GM18858 (cell line): Measurements from ENCODE around the gene PLEKHM1.

Experiments
- ATAC-seq: cut with Tn5 transposase; IDR thresholded peaks from one replicate; pipeline ENCODE4 v1.9.1; 2021; ENCODE audit not compliant: unreplicated experiment

Gene PLEKHM1

GRCh38 chr17:45405250-45406086 is 85.1 kb downstream of the PLEKHM1 start:
- ATAC-seq: no peak

- ATAC-seq: no peak
Measured at GRCh38 chr17:45404870-45405249, 85.7 kb downstream of the PLEKHM1 start.

GRCh38 chr17:45403906-45404490 is 86.5 kb downstream of the PLEKHM1 start:
- no peak for ATAC-seq

DNA sequence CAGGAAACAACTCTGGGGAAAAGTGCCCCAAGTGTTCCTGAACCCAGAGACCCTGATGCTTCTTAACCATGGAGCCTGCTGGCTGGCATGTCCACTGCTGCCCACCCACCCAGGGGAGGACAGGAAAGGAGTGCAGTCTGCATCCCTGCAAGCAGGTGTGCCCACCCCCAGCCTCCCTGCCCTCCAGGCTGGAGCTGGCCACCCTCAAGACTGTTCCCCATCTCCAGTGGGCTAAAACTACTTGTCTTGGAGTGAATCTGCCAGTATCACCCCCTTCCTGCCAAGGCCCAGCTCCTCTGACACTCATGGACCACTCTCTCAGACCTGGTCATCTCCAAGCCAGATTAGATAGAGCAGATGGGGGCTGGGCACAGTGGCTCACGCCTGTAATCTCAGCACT is 87.6 kb downstream of the PLEKHM1 start:
- no peak for ATAC-seq

- ATAC-seq: no peak
Measured at GRCh38 chr17:45398800-45399199, 91.7 kb downstream of the PLEKHM1 start.

DNA sequence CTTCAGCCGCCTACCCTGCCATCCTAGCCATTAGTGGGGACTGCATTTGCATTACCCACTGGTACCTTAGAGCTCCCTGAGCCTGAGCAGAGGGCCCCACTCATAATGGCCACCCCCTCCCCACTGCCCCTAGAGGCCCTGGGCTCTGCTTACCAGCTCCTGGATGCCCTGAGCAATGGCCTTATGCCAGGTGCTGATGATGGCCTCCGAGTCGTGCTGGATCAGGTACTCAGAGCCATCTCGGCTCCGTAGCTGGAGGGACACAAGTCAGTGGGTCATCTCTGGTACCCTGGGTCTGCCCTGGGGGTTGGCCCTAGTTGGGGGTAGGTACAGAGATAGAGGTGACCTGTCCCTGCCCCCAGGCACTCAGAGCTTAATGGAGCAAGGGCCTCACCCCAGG is 92.7 kb downstream of the PLEKHM1 start:
- no peak for ATAC-seq

DNA sequence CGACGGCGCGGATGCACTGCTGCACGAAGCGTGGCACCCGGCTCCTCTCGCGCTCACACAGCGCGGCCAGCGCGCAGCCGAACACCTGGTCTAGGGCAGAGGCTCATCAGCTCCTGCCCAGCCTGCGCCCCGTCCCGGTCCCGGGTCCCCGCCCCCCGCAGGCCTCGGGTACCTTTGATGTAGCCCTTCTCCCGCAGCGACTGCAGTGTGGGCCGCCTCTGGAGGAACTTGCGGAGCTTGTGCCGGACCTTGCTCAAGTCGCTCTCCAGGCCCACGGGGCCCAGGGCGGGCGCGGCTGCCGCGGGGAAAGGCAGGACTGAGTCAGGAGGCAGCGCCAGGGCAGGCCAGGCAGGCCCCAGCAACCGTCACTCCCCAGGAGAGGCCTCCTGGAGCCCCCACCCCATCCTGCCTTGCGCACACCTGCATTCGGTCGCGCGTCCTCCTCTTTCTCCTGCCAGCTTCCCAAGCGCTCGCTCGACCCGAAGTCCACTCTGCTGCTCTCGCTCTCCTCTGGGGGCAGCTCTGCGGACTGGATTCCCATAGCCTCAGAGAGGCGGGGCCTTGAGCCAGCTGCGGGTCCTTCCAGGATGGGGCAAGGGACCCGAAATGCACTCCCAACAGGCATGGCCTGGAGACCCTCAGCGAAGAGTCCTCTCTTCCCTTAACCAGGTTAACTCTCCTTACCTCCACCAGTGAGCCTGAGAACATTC is 93.9 kb downstream of the PLEKHM1 start:
- no peak for ATAC-seq

- ATAC-seq: no peak
Measured at GRCh38 chr17:45395569-45396415, 94.7 kb downstream of the PLEKHM1 start.

GRCh38 chr17:45394913-45395568 is 95.5 kb downstream of the PLEKHM1 start:
- no peak for ATAC-seq

DNA sequence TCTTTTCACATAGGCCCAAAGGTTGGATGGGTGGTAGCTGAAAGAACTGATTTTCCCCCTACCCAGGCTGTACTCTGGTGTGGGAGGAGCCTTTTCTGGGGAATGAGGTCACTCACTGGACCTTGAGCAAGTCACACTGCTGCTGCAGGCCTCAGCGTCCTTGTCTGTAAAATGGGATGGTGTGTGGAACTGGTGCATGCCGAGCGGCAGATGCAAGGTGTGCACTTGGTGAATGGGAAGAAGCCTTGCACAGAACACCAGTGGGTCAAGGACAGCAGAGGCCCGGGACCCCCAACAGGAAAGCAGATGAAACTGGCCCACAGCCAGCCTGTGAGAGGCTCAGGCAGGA is 96.0 kb downstream of the PLEKHM1 start:
- no peak for ATAC-seq

DNA sequence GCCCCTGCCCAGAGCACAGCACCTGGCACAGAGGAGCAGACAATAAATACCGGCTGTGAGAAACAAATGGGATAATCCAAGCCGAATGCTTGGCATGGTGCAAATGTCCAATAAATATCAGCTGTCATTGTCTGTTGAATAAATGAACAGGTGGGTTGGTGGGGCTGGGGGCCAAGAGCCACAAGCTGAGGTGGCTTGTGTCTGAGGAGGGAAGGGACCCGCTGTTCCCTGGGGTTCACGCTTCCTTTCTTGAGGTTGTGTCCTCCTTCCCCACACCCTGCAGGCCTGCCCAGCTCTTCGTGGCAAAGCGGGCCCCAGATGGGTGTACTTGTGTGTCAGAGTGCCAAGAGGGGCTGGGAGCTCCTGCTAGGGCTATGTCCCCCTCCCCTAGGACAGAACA is 96.4 kb downstream of the PLEKHM1 start:
- no peak for ATAC-seq

- ATAC-seq: no peak
Measured at GRCh38 chr17:45393411-45393810, 97.1 kb downstream of the PLEKHM1 start.

DNA sequence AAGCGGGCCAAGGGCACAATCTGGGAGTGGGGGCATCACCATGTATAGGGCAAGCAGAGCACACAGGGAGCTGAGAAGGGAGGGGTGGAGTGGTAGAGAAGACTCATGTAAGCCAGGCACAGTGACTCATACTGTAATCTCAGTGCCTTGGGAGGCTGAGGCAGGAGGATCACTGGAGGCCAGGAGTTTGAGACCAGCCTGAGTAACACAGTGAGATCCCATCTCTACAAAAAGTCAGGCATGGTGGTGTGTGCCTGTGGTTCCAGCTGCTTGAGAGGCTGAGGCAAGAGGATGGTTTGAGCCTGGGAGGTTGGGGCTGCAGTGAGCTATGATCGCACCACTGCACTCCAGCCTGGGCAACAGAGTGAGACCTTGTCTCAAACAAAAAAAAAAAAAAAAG is 98.6 kb downstream of the PLEKHM1 start:
- no peak for ATAC-seq

GRCh38 chr17:45391291-45391690 is 99.2 kb downstream of the PLEKHM1 start:
- ATAC-seq: no peak

- no peak for ATAC-seq
Measured at GRCh38 chr17:45389354-45389753, 101.2 kb downstream of the PLEKHM1 start.

DNA sequence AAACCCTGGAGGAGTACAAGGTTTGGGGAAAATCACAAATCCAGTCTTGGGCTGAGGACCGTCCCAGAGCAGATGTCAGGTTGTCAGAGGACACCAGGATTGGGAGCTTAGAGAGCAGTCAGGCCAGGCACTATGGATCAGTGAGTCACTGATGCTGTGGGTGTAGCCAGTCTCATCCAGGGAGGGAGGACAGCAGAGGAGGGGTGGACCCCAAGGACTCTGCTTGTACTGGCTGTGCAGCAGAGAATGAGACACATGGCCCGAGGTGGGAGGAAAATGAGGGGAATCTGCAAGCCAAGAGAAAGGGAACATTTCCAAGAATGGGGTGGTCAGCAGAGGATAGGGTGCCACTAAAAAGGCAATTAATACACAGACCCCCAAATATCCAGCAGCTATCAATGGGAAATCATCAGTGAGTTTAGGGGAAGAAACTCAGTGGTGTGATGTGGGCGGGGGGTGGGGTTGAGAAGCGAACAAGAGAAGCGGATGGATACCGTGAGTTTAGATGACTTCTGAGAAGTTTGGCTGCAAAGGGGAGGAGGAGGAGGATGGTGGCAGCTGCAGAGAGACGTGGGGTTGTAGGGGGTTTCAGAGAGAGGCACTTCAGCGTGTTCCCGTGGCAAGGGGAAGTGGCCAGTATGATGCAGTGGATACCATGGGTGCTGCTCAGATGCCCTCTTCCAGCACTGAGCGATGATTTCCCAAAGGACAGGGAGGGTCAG is 101.8 kb downstream of the PLEKHM1 start:
- ATAC-seq: no peak

- no peak for ATAC-seq
Measured at GRCh38 chr17:45387739-45388138, 102.8 kb downstream of the PLEKHM1 start.

DNA sequence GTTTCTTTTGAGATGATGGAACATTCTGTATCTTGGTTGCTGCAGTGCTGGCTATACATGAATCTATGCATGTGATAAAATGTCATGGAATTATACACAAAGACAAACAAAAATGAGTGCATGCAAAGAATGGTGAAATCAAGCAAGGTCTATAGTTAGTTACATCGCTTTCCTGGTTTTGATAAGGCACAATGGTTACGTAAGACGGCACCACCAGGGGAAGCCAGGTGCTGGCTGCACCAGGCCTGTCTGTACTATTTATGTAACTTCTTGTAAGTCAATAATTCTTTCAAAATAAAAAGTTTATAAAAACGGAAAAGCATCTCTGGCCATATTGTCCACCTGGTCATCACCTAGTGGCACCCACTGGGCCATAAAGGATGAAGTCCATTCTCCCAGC is 104.3 kb downstream of the PLEKHM1 start:
- no peak for ATAC-seq
